Endothelial cell of umbilical vein (primary cell): ENCODE data around the gene IAPP. TPM values are rescaled to one million over a fixed set of nuclear protein-coding genes. Genes with fewer than 3 reads are reported as not detected.

Experiments
- BruUV-seq: library from RNA; stranded (reverse); fragments of 400-500 nt; replicated peaks from 2 replicates; lab custom pipeline; 2021; lab: Mats Ljungman, UMichigan
- CTCF ChIA-PET: fragments of 300-600, 350-600 bp; sonication (Branson Sonifier 250); formaldehyde crosslinking; loops from one replicate; lab custom pipeline; 2021; ENCODE audit warnings: antibody characterized with exemption, inconsistent platforms; lab: Charles Lee
- POLR2A ChIA-PET: fragments of 300-600, 350-600 bp; sonication (Branson Sonifier 250); formaldehyde crosslinking; loops from one replicate; lab custom pipeline; 2021; ENCODE audit warnings: antibody characterized with exemption, inconsistent platforms; lab: Charles Lee
- DNase-seq: peaks from one replicate; pipeline ENCODE4 v3.0.0-alpha.2; 2011; ENCODE audit warnings: low read depth, low spot score
- FAIRE-seq: peaks from 2 replicates; lab custom pipeline; 2011; peaks lifted over from hg19 to GRCh38; lab: Jason Lieb, UNC
- H2AFZ ChIP-seq: 2 replicates; pipeline ENCODE4 v1.6.0; 2012; ENCODE audit warnings: low read depth, low read length, control low read depth, inconsistent platforms
- H3K27ac ChIP-seq: 2 replicates; pipeline ENCODE4 v1.5.1; 2011; ENCODE audit warnings: low read depth, mild to moderate bottlenecking, control low read depth, low read length, moderate library complexity; ENCODE audit not compliant: insufficient read depth
- H3K27me3 ChIP-seq, 2 experiments: 2 replicates each; pipeline versions ENCODE4 v1.6.0 to v1.6.1; 2011; ENCODE audit warnings: low read length in 2 of 2, mixed read lengths in 1 of 2; ENCODE audit not compliant: control insufficient read depth in 2 of 2, insufficient read depth in 2 of 2
- H3K36me3 ChIP-seq, 2 experiments: 2 replicates in 1 of 2; 3 replicates in 1 of 2; pipeline ENCODE4 v1.5.1; 2011; ENCODE audit warnings: low read length in 2 of 2, mild to moderate bottlenecking in 1 of 2, moderate library complexity in 1 of 2; ENCODE audit not compliant: control insufficient read depth in 2 of 2, insufficient read depth in 2 of 2; ENCODE audit errors: extremely low read depth in 1 of 2
- H3K4me1 ChIP-seq: 3 replicates; pipeline ENCODE4 v1.5.1; 2011; ENCODE audit warnings: mild to moderate bottlenecking, low read length; ENCODE audit not compliant: control insufficient read depth, insufficient read depth; ENCODE audit errors: extremely low read depth
- H3K4me2 ChIP-seq: 2 replicates; pipeline ENCODE4 v1.6.1; 2011; ENCODE audit warnings: low read length, control low read depth, mixed read lengths; ENCODE audit not compliant: insufficient read depth
- H3K4me3 ChIP-seq, 3 experiments: fragments of 200-600 bp in 1 of 3; sonication (generic), shearing (Covaris generic) in 1 of 3; replicated peaks in 1 of 3; 2 replicates each; pipeline ENCODE4 v1.5.1; 2011 to 2016; ENCODE audit warnings: control low read depth in 3 of 3, low read length in 3 of 3, mild to moderate bottlenecking in 2 of 3, inconsistent platforms in 1 of 3, low read depth in 1 of 3, moderate library complexity in 1 of 3; ENCODE audit not compliant: insufficient read depth in 1 of 3
- H3K79me2 ChIP-seq: 2 replicates; pipeline ENCODE4 v1.6.0; 2012; ENCODE audit warnings: low read length, inconsistent platforms; ENCODE audit not compliant: control insufficient read depth, insufficient read depth
- H3K9ac ChIP-seq: replicated peaks from 2 replicates; pipeline ENCODE3; 2011; ENCODE audit warnings: low read length, control low read depth; ENCODE audit not compliant: insufficient read depth; ENCODE audit errors: extremely low read depth
- H3K9me1 ChIP-seq: replicated peaks from 3 replicates; pipeline ENCODE4 v1.6.0; 2011; ENCODE audit warnings: mild to moderate bottlenecking, low read length; ENCODE audit not compliant: control insufficient read depth, insufficient read depth; ENCODE audit errors: extremely low read depth
- H3K9me3 ChIP-seq: replicated peaks from 2 replicates; pipeline ENCODE4 v1.5.1; 2012; ENCODE audit warnings: low read length, inconsistent platforms; ENCODE audit not compliant: control insufficient read depth, insufficient read depth
- H4K20me1 ChIP-seq: replicated peaks from 2 replicates; pipeline ENCODE3; 2011; ENCODE audit warnings: mild to moderate bottlenecking, low read length; ENCODE audit not compliant: control insufficient read depth, insufficient read depth; ENCODE audit errors: extremely low read depth
- EZH2 ChIP-seq: IDR thresholded peaks from 2 replicates; pipeline ENCODE4 v1.6.1; 2012; ENCODE audit warnings: borderline replicate concordance, low read depth, mild to moderate bottlenecking, moderate library complexity, low read length, inconsistent platforms; ENCODE audit not compliant: severe bottlenecking
- FOS ChIP-seq: IDR thresholded peaks from 2 replicates; pipeline ENCODE4 v1.6.1; 2011; ENCODE audit warnings: mild to moderate bottlenecking, low read length, moderate library complexity, borderline replicate concordance; ENCODE audit not compliant: insufficient read depth
- GATA2 ChIP-seq: IDR thresholded peaks from 2 replicates; pipeline ENCODE4 v1.7.0; 2011; ENCODE audit warnings: low read depth, mild to moderate bottlenecking, moderate library complexity, mixed read lengths, low read length; ENCODE audit not compliant: insufficient read length, insufficient read depth
- JUN ChIP-seq: IDR thresholded peaks from 2 replicates; pipeline ENCODE4 v1.6.1; 2011; ENCODE audit warnings: borderline replicate concordance, low read depth; ENCODE audit not compliant: insufficient read length, insufficient read depth
- MYC ChIP-seq: IDR thresholded peaks from one replicate; pipeline ENCODE4 v1.6.1; 2011; ENCODE audit warnings: mild to moderate bottlenecking, low read depth, low read length
- POLR2A ChIP-seq: IDR thresholded peaks from 2 replicates; pipeline ENCODE4 v1.6.1; 2012; ENCODE audit warnings: low read depth, mild to moderate bottlenecking, control low read depth, low read length
- POLR2AphosphoS5 ChIP-seq: IDR thresholded peaks from 2 replicates; pipeline ENCODE4 v1.6.1; 2012; ENCODE audit warnings: low read depth, mild to moderate bottlenecking, control low read depth, low read length, moderate library complexity; ENCODE audit not compliant: insufficient read depth
- dilution Hi-C: fragments of 300-500 bp; cut with MboI; formaldehyde crosslinking; loops from one replicate; pipeline ENCODE4 v1.15.0; 2019; ENCODE audit warnings: low sequenced_read_pairs; ENCODE audit not compliant: extremely low pct_ligation_motif_present
- intact Hi-C: fragments of 100-400 bp; cut with micrococcal nuclease; formaldehyde crosslinking; loops from one replicate; pipeline ENCODE4 v1.10.0; 2022
- polyA plus RNA-seq, 4 experiments: library from polyadenylated mRNA; depleted of rRNA in 3 of 4; stranded (reverse) in 3 of 4; unstranded in 1 of 4; fragments of >200 nt; gene quantifications; 2 replicates each; pipeline versions ENCODE4 v1.2.1 to v1.2.3, GENCODE V29; 2011 to 2012; ENCODE audit warnings: missing spikeins in 1 of 4
- total RNA-seq: library from RNA; stranded (reverse); gene quantifications from 2 replicates; pipeline ENCODE4 v1.2.3, GENCODE V29; 2021
- TF ChIP-seq, protein P1 (sequence below): IDR thresholded peaks from 2 replicates; pipeline ENCODE4 v1.6.1; 2011; ENCODE audit not compliant: insufficient read depth, insufficient read length
- TF ChIP-seq, protein P2 (sequence below), 2 donors: IDR thresholded peaks; 1 replicate in 1 of 2; 2 replicates in 1 of 2; pipeline ENCODE4 v1.5.1; 2011; ENCODE audit warnings: low read length in 2 of 2, mild to moderate bottlenecking in 2 of 2, moderate library complexity in 2 of 2, control low read depth in 1 of 2, inconsistent platforms in 1 of 2, low read depth in 1 of 2; ENCODE audit not compliant: insufficient read depth in 1 of 2; ENCODE audit errors: extremely low read depth in 1 of 2

Gene IAPP
- total and polyA plus RNA-seq, 2 donors (not counting 3 experiments of a cell fraction or from before 2014, with no cell fraction given) = not detected

DNA sequence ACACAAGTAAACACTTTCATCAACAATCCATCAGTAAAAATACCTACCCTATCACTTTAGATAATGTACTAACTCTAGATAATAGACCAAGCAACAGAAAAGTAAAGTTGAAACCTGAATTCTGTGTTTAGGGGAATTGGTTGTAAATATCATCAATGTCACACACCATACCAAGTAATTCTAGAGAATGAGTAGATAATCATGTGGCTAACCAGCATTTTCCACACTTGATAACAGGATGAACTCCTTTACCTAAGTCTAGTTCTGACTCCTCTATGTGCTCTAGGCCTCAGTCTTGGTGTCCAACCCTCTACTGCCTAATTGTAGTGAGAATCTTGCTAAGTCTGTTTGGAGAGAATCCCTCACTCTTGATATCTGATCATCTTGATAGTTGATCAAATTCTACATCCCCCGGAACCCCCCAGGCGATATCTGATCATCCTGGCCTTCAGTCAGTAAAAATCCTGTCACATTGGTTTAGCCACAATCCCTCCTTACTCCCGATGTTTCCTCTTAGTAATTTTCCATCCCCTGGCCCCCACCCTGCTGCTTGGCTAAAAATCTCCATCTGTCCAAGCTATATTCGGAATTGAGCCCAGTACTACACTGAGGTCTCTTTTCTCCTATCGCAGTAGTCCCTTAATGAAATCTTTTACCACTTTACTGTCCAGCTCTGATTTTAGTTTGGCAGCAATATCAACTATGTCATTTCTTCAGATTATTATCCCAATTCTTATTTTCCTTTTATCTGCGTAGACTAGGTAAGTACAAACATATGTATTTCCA is 34.5 kb upstream of the IAPP start:
- no TSS peak for BruUV-seq
- Histone ChIP-seq H3K79me2 (no peaks in the 10 kb centered on the region), H3K27me3 (no peaks in the 10 kb centered on the region), H3K4me1 (no peaks in the 10 kb centered on the region), H2AFZ (no peak overlapping the region), H3K4me2 (no peak overlapping the region), H3K36me3 (no peaks in the 10 kb centered on the region), H3K9me1 (no peaks in the 10 kb centered on the region), H3K9me3 (no peaks in the 10 kb centered on the region), H3K4me3 (no peak overlapping the region), H4K20me1 (no peaks in the 10 kb centered on the region), H3K9ac (no peak overlapping the region), H3K27ac (no peak overlapping the region)
- POLR2A ChIA-PET = no interaction called here
- no peak for DNase-seq
- dilution Hi-C loops (no loop called here), intact Hi-C loops (no loop called here)
- FAIRE-seq = no peak
- CTCF ChIA-PET = interaction anchor here (1.0 kb wide), 1 partner anchor 30 kb away, joined by 4 read pairs; no protein-coding TSS in a partner anchor
- TF ChIP-seq, protein P1, sequence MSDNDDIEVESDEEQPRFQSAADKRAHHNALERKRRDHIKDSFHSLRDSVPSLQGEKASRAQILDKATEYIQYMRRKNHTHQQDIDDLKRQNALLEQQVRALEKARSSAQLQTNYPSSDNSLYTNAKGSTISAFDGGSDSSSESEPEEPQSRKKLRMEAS = no peak
- TF ChIP-seq EZH2 (no peak), MYC (no peak), POLR2AphosphoS5 (no peak), FOS (no peak), POLR2A (no peak), JUN (no peak), GATA2 (no peak)
- TF ChIP-seq, protein P2, sequence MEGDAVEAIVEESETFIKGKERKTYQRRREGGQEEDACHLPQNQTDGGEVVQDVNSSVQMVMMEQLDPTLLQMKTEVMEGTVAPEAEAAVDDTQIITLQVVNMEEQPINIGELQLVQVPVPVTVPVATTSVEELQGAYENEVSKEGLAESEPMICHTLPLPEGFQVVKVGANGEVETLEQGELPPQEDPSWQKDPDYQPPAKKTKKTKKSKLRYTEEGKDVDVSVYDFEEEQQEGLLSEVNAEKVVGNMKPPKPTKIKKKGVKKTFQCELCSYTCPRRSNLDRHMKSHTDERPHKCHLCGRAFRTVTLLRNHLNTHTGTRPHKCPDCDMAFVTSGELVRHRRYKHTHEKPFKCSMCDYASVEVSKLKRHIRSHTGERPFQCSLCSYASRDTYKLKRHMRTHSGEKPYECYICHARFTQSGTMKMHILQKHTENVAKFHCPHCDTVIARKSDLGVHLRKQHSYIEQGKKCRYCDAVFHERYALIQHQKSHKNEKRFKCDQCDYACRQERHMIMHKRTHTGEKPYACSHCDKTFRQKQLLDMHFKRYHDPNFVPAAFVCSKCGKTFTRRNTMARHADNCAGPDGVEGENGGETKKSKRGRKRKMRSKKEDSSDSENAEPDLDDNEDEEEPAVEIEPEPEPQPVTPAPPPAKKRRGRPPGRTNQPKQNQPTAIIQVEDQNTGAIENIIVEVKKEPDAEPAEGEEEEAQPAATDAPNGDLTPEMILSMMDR (IDR thresholded peaks at IDR 0.05; ENCODE audit: extremely low read depth in 1 of 2, insufficient read depth in 1 of 2, low read depth in 1 of 2, low read length in 2 of 2) = no peak
